Measurements from ENCODE around the gene RANBP2.

DNA sequence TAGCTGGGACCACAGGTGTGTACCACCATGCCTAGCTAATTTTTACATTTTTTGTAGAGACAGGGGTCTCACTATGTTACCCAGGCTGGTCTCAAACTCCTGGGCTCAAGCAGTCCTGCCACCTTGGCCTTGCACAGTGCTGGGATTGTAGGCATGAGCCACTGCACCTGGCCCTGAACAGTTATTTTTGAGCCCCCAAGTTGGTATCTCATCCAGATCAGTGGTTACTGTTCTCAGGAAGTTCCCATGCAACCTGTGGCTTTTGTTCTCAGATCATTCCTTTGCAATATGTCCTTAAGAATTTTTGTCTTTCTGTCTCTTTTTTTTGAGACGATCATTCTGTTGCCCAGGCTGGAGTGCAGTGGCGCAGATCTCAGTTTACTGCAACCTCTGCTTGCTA lies 59.6 kb downstream of the RANBP2 start:
- TF ChIP-seq, protein P1, sequence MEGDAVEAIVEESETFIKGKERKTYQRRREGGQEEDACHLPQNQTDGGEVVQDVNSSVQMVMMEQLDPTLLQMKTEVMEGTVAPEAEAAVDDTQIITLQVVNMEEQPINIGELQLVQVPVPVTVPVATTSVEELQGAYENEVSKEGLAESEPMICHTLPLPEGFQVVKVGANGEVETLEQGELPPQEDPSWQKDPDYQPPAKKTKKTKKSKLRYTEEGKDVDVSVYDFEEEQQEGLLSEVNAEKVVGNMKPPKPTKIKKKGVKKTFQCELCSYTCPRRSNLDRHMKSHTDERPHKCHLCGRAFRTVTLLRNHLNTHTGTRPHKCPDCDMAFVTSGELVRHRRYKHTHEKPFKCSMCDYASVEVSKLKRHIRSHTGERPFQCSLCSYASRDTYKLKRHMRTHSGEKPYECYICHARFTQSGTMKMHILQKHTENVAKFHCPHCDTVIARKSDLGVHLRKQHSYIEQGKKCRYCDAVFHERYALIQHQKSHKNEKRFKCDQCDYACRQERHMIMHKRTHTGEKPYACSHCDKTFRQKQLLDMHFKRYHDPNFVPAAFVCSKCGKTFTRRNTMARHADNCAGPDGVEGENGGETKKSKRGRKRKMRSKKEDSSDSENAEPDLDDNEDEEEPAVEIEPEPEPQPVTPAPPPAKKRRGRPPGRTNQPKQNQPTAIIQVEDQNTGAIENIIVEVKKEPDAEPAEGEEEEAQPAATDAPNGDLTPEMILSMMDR (IDR thresholded peaks at IDR 0.05 in 2 of 3, conservative IDR thresholded peaks at IDR 0.05 in 1 of 3; ENCODE audit: borderline replicate concordance in 1 of 3, insufficient read depth in 1 of 3, low read depth in 2 of 3, low read length in 2 of 3), result no peak
- TF ChIP-seq EZH2 (IDR thresholded peaks at IDR 0.05), result no peak
